ENCODE results near the gene GOLIM4. TPM values are rescaled to one million over a fixed set of nuclear protein-coding genes. Genes with fewer than 3 reads are reported as not detected.

The GOLIM4 gene
- total and polyA plus RNA-seq, 2 of the 13 experiments (the other 11 are each of a cell fraction or from before 2014, with no cell fraction given): 10.9 to 47.7 TPM

- TF ChIP-seq CEBPZ (IDR thresholded peaks at IDR 0.05; ENCODE audit: low read length) (no peak), NCOR1 (IDR thresholded peaks at IDR 0.05; ENCODE audit: borderline replicate concordance, low read length) (peak; percentile 47; the same call in 1 of the 2 replicates), ZNF672 (CRISPR knock-in tag; IDR thresholded peaks at IDR 0.05) (no peak), ZKSCAN5 (CRISPR knock-in tag; IDR thresholded peaks at IDR 0.05) (no peak), ZSCAN29 (CRISPR knock-in tag; conservative IDR thresholded peaks at IDR 0.05) (no peak), ZNF10 (CRISPR knock-in tag; IDR thresholded peaks at IDR 0.05; ENCODE audit: borderline replicate concordance, low read depth) (no peak), HNF4G (IDR thresholded peaks at IDR 0.05; ENCODE audit: borderline replicate concordance, low read depth, low read length) (0 out of 2 replicates have a peak, but pooled peaks have one; percentile 4), HNF4G (CRISPR knock-in tag; IDR thresholded peaks at IDR 0.05; ENCODE audit: borderline replicate concordance, low read depth) (no peak), PCBP2 (optimal IDR thresholded peaks at IDR 0.05; ENCODE audit: low read depth, low read length, poor library complexity, severe bottlenecking) (no peak), MEIS1 (CRISPR knock-in tag; IDR thresholded peaks at IDR 0.05; ENCODE audit: borderline replicate concordance) (no peak), ZIK1 (CRISPR knock-in tag; IDR thresholded peaks at IDR 0.05; ENCODE audit: borderline replicate concordance, low read depth) (no peak), ZNF644 (CRISPR knock-in tag; IDR thresholded peaks at IDR 0.05; ENCODE audit: low read depth) (no peak), HNRNPLL (IDR thresholded peaks at IDR 0.05; ENCODE audit: low read depth, low read length, poor library complexity, severe bottlenecking) (no peak), ZBTB7B (CRISPR knock-in tag; IDR thresholded peaks at IDR 0.05) (no peak), ZKSCAN8 (CRISPR knock-in tag; IDR thresholded peaks at IDR 0.05; ENCODE audit: borderline replicate concordance) (no peak), ZFYVE20 (CRISPR knock-in tag; IDR thresholded peaks at IDR 0.05; ENCODE audit: borderline replicate concordance, low read depth) (no peak), PPARG (CRISPR knock-in tag; conservative IDR thresholded peaks at IDR 0.05) (peak; percentile 97), SOX5 (CRISPR knock-in tag; IDR thresholded peaks at IDR 0.05; ENCODE audit: borderline replicate concordance) (peak; percentile 73), PHB2 (IDR thresholded peaks at IDR 0.05; ENCODE audit: partially characterized antibody) (no peak), ZSCAN31 (CRISPR knock-in tag; IDR thresholded peaks at IDR 0.05; ENCODE audit: low read depth) (peak; percentile 30; the same call in 1 of the 2 replicates), SKI (IDR thresholded peaks at IDR 0.05; ENCODE audit: partially characterized antibody) (peak; percentile 71), NFATC3 (CRISPR knock-in tag; IDR thresholded peaks at IDR 0.05) (no peak), ZBTB8A (CRISPR knock-in tag; IDR thresholded peaks at IDR 0.05; ENCODE audit: borderline replicate concordance, low read depth) (no peak), BCL6 (CRISPR knock-in tag; IDR thresholded peaks at IDR 0.05) (peak; percentile 64)
- TF ChIP-seq, protein P1, sequence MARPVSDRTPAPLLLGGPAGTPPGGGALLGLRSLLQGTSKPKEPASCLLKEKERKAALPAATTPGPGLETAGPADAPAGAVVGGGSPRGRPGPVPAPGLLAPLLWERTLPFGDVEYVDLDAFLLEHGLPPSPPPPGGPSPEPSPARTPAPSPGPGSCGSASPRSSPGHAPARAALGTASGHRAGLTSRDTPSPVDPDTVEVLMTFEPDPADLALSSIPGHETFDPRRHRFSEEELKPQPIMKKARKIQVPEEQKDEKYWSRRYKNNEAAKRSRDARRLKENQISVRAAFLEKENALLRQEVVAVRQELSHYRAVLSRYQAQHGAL (CRISPR knock-in tag; IDR thresholded peaks at IDR 0.05; ENCODE audit: not compliant biosample characterization): no peak
- TF ChIP-seq, protein P2, sequence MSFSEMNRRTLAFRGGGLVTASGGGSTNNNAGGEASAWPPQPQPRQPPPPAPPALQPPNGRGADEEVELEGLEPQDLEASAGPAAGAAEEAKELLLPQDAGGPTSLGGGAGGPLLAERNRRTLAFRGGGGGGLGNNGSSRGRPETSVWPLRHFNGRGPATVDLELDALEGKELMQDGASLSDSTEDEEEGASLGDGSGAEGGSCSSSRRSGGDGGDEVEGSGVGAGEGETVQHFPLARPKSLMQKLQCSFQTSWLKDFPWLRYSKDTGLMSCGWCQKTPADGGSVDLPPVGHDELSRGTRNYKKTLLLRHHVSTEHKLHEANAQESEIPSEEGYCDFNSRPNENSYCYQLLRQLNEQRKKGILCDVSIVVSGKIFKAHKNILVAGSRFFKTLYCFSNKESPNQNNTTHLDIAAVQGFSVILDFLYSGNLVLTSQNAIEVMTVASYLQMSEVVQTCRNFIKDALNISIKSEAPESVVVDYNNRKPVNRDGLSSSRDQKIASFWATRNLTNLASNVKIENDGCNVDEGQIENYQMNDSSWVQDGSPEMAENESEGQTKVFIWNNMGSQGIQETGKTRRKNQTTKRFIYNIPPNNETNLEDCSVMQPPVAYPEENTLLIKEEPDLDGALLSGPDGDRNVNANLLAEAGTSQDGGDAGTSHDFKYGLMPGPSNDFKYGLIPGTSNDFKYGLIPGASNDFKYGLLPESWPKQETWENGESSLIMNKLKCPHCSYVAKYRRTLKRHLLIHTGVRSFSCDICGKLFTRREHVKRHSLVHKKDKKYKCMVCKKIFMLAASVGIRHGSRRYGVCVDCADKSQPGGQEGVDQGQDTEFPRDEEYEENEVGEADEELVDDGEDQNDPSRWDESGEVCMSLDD (CRISPR knock-in tag; IDR thresholded peaks at IDR 0.05; ENCODE audit: borderline replicate concordance): no peak
Measured at GRCh38 chr3:168091941-168092340, 3.8 kb downstream of the GOLIM4 start (continued).

Data from HepG2 (cell line).